GM20000 (cell line): ENCODE data around the gene PPM1E.
A peak's percentile ranks its signal among the peaks of the same experiment; 100 is the strongest.

Source experiments
- DNase-seq: peaks from one replicate; pipeline ENCODE4 v3.0.0; 2012; ENCODE audit warnings: low spot score
- TF ChIP-seq, protein P1 (sequence below): IDR thresholded peaks from 2 replicates; pipeline ENCODE4 v1.5.1; 2012; ENCODE audit warnings: mild to moderate bottlenecking, control low read depth; ENCODE audit errors: extremely low read depth, missing control alignments

Gene PPM1E

DNA sequence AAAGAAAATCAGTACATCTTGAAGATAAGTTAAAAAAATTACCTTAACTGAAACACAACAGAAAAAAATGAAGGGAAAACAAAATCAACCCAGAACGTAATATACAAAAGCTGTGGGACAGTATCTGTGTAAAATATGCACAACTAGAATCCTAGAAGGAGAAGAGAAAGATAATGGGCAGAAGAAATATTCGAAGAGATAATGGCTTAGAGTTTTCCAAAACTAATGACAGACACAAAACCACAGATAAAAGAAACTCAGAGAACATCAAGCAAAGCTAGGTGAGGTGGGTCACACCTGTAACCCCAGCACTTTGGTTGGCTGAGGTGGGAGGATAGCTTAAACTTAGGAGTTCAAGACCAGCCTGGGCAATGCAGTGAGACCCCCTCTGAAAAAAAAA is 234.0 kb downstream of the PPM1E start:
- TF ChIP-seq, protein P1, sequence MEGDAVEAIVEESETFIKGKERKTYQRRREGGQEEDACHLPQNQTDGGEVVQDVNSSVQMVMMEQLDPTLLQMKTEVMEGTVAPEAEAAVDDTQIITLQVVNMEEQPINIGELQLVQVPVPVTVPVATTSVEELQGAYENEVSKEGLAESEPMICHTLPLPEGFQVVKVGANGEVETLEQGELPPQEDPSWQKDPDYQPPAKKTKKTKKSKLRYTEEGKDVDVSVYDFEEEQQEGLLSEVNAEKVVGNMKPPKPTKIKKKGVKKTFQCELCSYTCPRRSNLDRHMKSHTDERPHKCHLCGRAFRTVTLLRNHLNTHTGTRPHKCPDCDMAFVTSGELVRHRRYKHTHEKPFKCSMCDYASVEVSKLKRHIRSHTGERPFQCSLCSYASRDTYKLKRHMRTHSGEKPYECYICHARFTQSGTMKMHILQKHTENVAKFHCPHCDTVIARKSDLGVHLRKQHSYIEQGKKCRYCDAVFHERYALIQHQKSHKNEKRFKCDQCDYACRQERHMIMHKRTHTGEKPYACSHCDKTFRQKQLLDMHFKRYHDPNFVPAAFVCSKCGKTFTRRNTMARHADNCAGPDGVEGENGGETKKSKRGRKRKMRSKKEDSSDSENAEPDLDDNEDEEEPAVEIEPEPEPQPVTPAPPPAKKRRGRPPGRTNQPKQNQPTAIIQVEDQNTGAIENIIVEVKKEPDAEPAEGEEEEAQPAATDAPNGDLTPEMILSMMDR = no peak
- DNase-seq = no peak

DNA sequence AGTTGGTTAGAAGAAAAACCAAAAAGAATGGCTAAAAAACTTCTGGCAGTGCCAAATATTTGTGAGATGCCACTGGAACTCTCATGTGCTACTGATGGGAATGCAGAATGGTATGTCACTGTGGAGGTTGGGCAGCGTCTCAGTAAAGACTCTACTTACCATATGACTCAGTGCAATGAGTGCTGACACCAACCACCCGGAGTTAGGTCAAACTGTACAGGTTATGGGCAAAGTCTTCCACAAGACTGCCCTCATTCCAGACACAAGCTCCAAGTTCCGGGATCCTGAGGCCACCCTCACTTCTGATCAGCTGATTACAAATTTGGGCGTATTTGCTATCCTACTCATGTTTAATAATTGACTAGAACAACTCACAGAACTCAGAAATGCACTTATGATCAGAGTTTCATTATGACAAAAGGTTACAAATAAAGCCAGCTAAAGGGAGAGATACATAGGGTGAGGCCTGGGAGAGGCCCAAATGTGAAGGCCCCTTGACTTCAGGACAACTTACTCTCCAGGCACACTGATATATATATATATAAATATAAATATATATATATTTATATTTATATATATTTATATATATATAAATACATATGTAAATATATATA is 236.2 kb downstream of the PPM1E start:
- peak; percentile 46 for DNase-seq
- TF ChIP-seq, protein P1 = no peak

DNA sequence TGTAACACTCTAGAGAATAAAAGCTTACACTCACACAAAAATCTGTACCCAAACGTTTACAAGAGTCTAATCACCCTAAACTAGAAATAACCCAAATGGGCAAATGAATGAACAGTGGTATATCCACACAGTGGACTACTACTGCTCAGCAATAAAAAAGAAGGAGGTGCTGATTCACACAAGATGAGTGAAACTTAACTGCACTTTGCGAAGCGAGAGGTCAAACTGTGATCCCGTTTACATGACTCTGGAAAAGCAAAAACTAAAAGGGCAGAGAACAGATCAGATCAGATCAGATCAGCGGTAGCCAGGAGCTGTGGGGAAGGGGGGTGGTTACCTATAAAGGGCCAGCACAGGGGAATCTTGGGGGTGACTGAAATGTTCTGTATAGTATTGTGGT is 237.7 kb downstream of the PPM1E start:
- TF ChIP-seq, protein P1 = no peak
- DNase-seq = no peak

DNA sequence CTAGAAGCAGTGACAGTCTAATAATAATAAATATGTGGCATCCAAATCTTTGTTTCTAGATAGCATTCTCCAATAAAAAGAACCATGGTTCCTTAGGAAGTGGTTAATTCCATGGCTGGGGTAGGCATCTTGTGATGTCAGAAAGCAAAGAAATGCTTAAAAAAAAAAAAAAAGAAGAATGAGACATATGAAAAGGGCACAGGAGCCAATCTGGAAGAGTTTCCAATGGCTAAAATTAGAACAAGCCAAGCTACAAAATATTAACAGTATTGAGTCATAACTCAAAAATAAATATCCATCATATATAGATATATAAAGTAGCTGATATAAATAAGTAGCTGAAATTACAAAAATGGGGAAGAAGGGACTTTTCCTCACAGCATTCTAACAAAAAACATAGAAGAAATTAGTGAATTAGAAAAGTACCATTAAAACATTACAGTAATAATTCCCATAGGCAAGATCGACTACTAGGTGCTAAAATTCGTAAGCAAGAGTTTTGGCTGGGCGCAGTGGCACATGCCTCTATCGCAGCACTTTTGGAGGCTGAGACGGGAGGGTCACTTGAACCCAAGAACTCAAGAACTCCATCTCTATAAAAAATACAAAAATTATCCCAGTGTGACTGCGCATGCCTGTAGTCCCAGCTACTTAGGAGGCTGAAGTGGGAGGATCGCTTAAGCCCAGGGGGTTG is 239.7 kb downstream of the PPM1E start:
- no peak for DNase-seq
- TF ChIP-seq, protein P1 = no peak

DNA sequence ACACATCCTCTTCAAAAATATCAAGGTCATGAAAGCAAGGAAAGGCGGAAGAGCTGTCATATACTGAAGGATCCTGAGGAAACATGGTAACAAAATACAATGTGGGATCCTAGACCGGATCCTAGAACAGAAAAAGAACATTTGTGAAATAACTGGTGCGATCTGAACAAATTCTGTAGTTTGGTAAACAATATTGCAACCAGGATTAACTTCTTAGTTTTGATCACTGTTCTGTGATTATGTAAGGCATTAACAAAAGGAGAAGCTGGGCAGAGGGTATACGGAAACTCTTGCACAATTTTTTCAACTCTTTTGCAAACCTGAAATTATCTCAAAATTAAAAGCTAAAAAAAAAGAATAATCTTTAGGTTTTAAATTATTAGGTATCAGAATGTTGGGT is 241.3 kb downstream of the PPM1E start:
- no peak for DNase-seq
- TF ChIP-seq, protein P1 = no peak

DNA sequence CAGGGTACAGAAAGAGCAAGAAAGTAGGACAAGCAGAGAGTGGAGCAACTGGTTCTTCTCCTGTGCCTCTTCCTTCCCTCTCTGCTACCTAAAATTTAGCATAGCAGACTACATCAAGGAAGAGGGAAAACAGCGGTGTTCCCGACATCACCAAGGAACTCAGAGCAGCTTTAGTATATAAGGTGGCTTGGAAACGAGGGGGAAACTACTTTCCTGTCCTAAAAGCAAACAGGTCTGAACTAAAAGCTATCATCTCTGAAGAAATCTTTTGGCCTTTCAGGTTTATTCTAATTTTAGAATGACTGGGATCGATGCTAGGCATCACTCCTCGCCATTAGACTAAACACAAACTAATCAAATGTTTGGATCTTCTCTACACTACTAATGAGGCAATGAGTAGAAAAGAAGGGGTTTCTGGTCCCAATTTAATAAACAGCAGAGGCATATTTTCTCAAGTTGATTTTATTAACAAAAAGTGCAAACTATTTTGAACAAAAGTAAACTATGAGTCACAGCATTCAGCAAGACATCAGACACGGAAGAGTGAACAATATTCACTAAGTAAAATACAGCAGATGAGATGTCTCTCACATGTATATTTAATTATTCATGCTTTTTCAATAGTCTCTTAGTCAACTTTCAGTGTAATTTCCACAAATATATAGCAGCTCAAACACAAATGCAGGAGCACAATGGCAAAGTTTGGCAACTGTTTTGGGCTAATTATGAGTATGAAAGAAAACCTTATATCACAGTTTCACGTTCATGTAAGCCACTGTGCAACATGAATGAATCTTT is 242.3 kb downstream of the PPM1E start:
- DNase-seq = no peak
- TF ChIP-seq, protein P1 = no peak

DNA sequence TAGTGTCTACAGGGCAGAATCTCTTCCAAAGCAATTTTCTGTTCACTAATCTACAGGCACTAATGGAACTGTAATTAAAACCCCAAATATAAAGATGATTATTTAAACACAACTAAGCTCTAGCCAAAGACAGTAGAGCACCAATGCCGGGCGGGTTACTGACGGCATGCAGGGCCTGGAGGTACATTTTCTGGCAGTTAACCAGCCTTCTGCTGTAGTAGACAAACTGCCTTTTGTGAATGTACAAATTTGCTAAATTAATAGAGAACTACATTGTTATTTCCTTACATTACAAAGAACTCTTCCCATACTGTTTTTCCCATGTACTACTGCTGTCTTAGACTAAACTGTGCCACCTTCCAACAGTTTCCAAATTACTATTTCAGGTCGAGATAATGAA is 243.2 kb downstream of the PPM1E start:
- TF ChIP-seq, protein P1 = no peak
- DNase-seq = no peak
